H9 (cell line): Measurements from ENCODE around the gene KRT80. TPM values are rescaled to one million over a fixed set of nuclear protein-coding genes. Genes with fewer than 3 reads are reported as not detected.

Experiments used
- DNase-seq: peaks from one replicate; pipeline ENCODE4 v3.0.0-alpha.2; 2017
- H2AFZ ChIP-seq: one replicate; pipeline ENCODE4 v1.6.1; 2013; ENCODE audit warnings: mild to moderate bottlenecking, low read length, control low read depth, moderate library complexity
- H2AK5ac ChIP-seq: 2 replicates; pipeline ENCODE4 v1.6.1; 2013; ENCODE audit warnings: low read length, control low read depth, mixed read lengths; ENCODE audit not compliant: insufficient read length
- H2BK120ac ChIP-seq: one replicate; pipeline ENCODE4 v1.6.1; 2013; ENCODE audit warnings: low read depth, mild to moderate bottlenecking, low read length, control low read depth, inconsistent platforms; ENCODE audit not compliant: poor library complexity, severe bottlenecking
- H2BK12ac ChIP-seq: 2 replicates; pipeline ENCODE4 v1.6.1; 2013; ENCODE audit warnings: low read length, control low read depth, mixed read lengths, low read depth; ENCODE audit not compliant: insufficient read length
- H2BK15ac ChIP-seq: 2 replicates; pipeline ENCODE4 v1.6.1; 2013; ENCODE audit warnings: low read depth, low read length, control low read depth
- H2BK20ac ChIP-seq: one replicate; pipeline ENCODE4 v1.6.1; 2013; ENCODE audit warnings: low read depth, mild to moderate bottlenecking, low read length, control low read depth, inconsistent platforms; ENCODE audit not compliant: poor library complexity, severe bottlenecking
- H2BK5ac ChIP-seq: 2 replicates; pipeline ENCODE4 v1.6.1; 2013; ENCODE audit warnings: low read length, control low read depth, mixed read lengths; ENCODE audit not compliant: insufficient read length
- H3K14ac ChIP-seq: 2 replicates; pipeline ENCODE4 v1.6.1; 2013; ENCODE audit warnings: low read length, control low read depth; ENCODE audit not compliant: insufficient read depth
- H3K18ac ChIP-seq: 2 replicates; pipeline ENCODE4 v1.6.1; 2013; ENCODE audit warnings: low read depth, mild to moderate bottlenecking, mixed read lengths, low read length, control low read depth; ENCODE audit not compliant: insufficient read length
- H3K23ac ChIP-seq: 2 replicates; pipeline ENCODE4 v1.6.1; 2013; ENCODE audit warnings: low read length, control low read depth, mixed read lengths, low read depth; ENCODE audit not compliant: insufficient read length
- H3K23me2 ChIP-seq: 2 replicates; pipeline ENCODE4 v1.6.1; 2013; ENCODE audit warnings: low read depth, mild to moderate bottlenecking, mixed read lengths, low read length, control low read depth; ENCODE audit not compliant: insufficient read length, poor library complexity, severe bottlenecking
- H3K27ac ChIP-seq: 2 replicates; pipeline ENCODE4 v1.5.1; 2013; ENCODE audit warnings: low read length, control low read depth, mixed read lengths, low read depth; ENCODE audit not compliant: insufficient read length
- H3K27me3 ChIP-seq: 2 replicates; pipeline ENCODE4 v1.6.1; 2013; ENCODE audit warnings: low read length, control low read depth, inconsistent platforms; ENCODE audit not compliant: insufficient read depth
- H3K4ac ChIP-seq: 2 replicates; pipeline ENCODE4 v1.6.1; 2013; ENCODE audit warnings: low read depth, mild to moderate bottlenecking, control low read depth, inconsistent platforms, low read length, moderate library complexity
- H3K4me1 ChIP-seq: 2 replicates; pipeline ENCODE4 v1.6.1; 2013; ENCODE audit warnings: low read length, control low read depth, inconsistent platforms; ENCODE audit not compliant: insufficient read depth
- H3K4me2 ChIP-seq: 2 replicates; pipeline ENCODE4 v1.6.1; 2013; ENCODE audit warnings: low read length, control low read depth, mixed read lengths; ENCODE audit not compliant: insufficient read length, insufficient read depth
- H3K56ac ChIP-seq: 2 replicates; pipeline ENCODE4 v1.6.1; 2013; ENCODE audit warnings: low read depth, mild to moderate bottlenecking, mixed read lengths, low read length, control low read depth; ENCODE audit not compliant: insufficient read length
- H3K79me1 ChIP-seq: 2 replicates; pipeline ENCODE4 v1.6.1; 2013; ENCODE audit warnings: low read depth, mild to moderate bottlenecking, moderate library complexity, low read length, control low read depth, inconsistent platforms; ENCODE audit not compliant: insufficient read depth, poor library complexity, severe bottlenecking
- H3K79me2 ChIP-seq: 2 replicates; pipeline ENCODE4 v1.6.1; 2013; ENCODE audit warnings: low read length, control low read depth, inconsistent platforms; ENCODE audit not compliant: insufficient read depth
- H3K9ac ChIP-seq: 2 replicates; pipeline ENCODE4 v1.6.1; 2013; ENCODE audit warnings: low read length, control low read depth, mixed read lengths; ENCODE audit not compliant: insufficient read length; ENCODE audit errors: extremely low read depth
- H3K9me3 ChIP-seq: one replicate; pipeline ENCODE4 v1.6.1; 2013; ENCODE audit warnings: low read depth, low read length, inconsistent platforms; ENCODE audit not compliant: control insufficient read depth
- H3T11ph ChIP-seq: one replicate; pipeline ENCODE4 v1.6.1; 2013; ENCODE audit warnings: mild to moderate bottlenecking, low read length, control low read depth, inconsistent platforms
- H4K20me1 ChIP-seq: one replicate; pipeline ENCODE4 v1.6.1; 2013; ENCODE audit not compliant: control insufficient read depth, insufficient read length, insufficient read depth
- H4K5ac ChIP-seq: 2 replicates; pipeline ENCODE4 v1.6.1; 2013; ENCODE audit warnings: low read depth, mild to moderate bottlenecking, mixed read lengths, low read length, control low read depth; ENCODE audit not compliant: insufficient read length
- H4K8ac ChIP-seq: replicated peaks from 2 replicates; pipeline ENCODE4 v1.6.1; 2013; ENCODE audit warnings: low read length, control low read depth, mixed read lengths, low read depth; ENCODE audit not compliant: insufficient read length
- H4K91ac ChIP-seq: 2 replicates; pipeline ENCODE4 v1.6.1; 2013; ENCODE audit warnings: low read depth, mild to moderate bottlenecking, moderate library complexity, mixed read lengths, low read length, control low read depth; ENCODE audit not compliant: insufficient read length
- H3K27ac Mint-ChIP-seq, 3 experiments: 2 replicates in 2 of 3; 3 replicates in 1 of 3; pipeline ENCODE4 v1.8.0; 2020 to 2021; ENCODE audit warnings: mixed read lengths in 3 of 3, mild to moderate bottlenecking in 1 of 3, moderate library complexity in 1 of 3
- H3K27me3 Mint-ChIP-seq: 2 replicates; pipeline ENCODE4 v1.8.0; 2021; ENCODE audit warnings: low read depth, mild to moderate bottlenecking, moderate library complexity, mixed read lengths
- H3K36me3 Mint-ChIP-seq, 3 experiments: 2 replicates in 2 of 3; 3 replicates in 1 of 3; pipeline ENCODE4 v1.8.0; 2020 to 2021; ENCODE audit warnings: low read depth in 3 of 3, mixed read lengths in 3 of 3; ENCODE audit not compliant: insufficient read depth in 1 of 3
- H3K4me1 Mint-ChIP-seq, 2 experiments: 2 replicates each; pipeline ENCODE4 v1.8.0; 2020; ENCODE audit warnings: mixed read lengths in 2 of 2
- H3K4me3 Mint-ChIP-seq, 2 experiments: 2 replicates in 1 of 2; 3 replicates in 1 of 2; pipeline ENCODE4 v1.8.0; 2020 to 2021; ENCODE audit warnings: mild to moderate bottlenecking in 2 of 2, mixed read lengths in 2 of 2, moderate library complexity in 1 of 2
- H3K9me3 Mint-ChIP-seq, 2 experiments: 2 replicates in 1 of 2; 3 replicates in 1 of 2; pipeline ENCODE4 v1.8.0; 2020; ENCODE audit warnings: mild to moderate bottlenecking in 2 of 2, mixed read lengths in 2 of 2, moderate library complexity in 1 of 2
- CTCF ChIP-seq: fragments of 200-600 bp; sonication (generic); conservative IDR thresholded peaks from 3 replicates; pipeline ENCODE4 v1.8.0; 2021; ENCODE audit warnings: antibody characterized with exemption, mild to moderate bottlenecking
- WGBS: extraction: QIAGEN DNeasy Blood & Tissue Kit; methylation state at CpG from one replicate; pipeline ENCODE4 v1.1.7; 2013; ENCODE audit warnings: missing lambda C conversion rate, low lambda C conversion rate, mixed read lengths; ENCODE audit not compliant: insufficient read length; ENCODE audit errors: extremely low coverage; 5-methylcytosine and 5-hydroxymethylcytosine counted together
- total RNA-seq: library from RNA; stranded (reverse); gene quantifications from 2 replicates; pipeline ENCODE4 v1.2.1, GENCODE V29; 2021

KRT80 gene
- total RNA-seq, 1 experiment from 2014 or later: not detected

- Histone ChIP-seq H3K23me2 (no peaks in the 10 kb centered on the region), H4K20me1 (no peaks in the 10 kb centered on the region), H3T11ph (no peak overlapping the region), H3K9me3 (no peaks in the 10 kb centered on the region), H3K14ac (no peak overlapping the region), H2BK15ac (no peak overlapping the region), H3K18ac (no peak overlapping the region), H3K27ac (no peak overlapping the region), H4K91ac (no peak overlapping the region), H2BK12ac (no peak overlapping the region), H2BK20ac (no peak overlapping the region), H4K8ac (no peak overlapping the region), H2BK120ac (no peak overlapping the region), H4K5ac (no peak overlapping the region), H3K27me3 (no peaks in the 10 kb centered on the region), H3K4me2 (no peak overlapping the region), H3K9ac (no peak overlapping the region), H3K79me1 (no peaks in the 10 kb centered on the region), H3K4ac (no peak overlapping the region), H3K23ac (no peak overlapping the region), H3K56ac (no peak overlapping the region), H3K79me2 (no peaks in the 10 kb centered on the region), H2AK5ac (no peak overlapping the region), H2AFZ (no peak overlapping the region), H3K4me1 (no peaks in the 10 kb centered on the region), H2BK5ac (no peak overlapping the region)
- Mint-ChIP-seq H3K9me3 (no peaks in the 10 kb centered on the region), H3K36me3 (no peaks in the 10 kb centered on the region), H3K4me1 (peaks cover 6 to 45% of the 10 kb centered on the region in 2 experiments), H3K27ac (no peak overlapping the region), H3K4me3 (no peak overlapping the region), H3K27me3 (peaks cover 2% of the 10 kb centered on the region)
- no CpG with 5 or more reads among the region's 6 CpGs for WGBS
- TF ChIP-seq CTCF: no peak
- no peak for DNase-seq
Observed at GRCh38 chr12:52193991-52194390, 2.2 kb upstream of the KRT80 start.
